HepG2 (cell line): ENCODE results near the gene PLEKHA6. TPM values are rescaled to one million over a fixed set of nuclear protein-coding genes. Genes with fewer than 3 reads are reported as not detected.

Experiments used
- DNMT3B ChIP-seq: conservative IDR thresholded peaks from 2 replicates; pipeline ENCODE4 v1.6.1; 2016; ENCODE audit warnings: missing biosample characterization, control low read depth
- FIP1L1 ChIP-seq: fragments of 200-400 bp; formaldehyde crosslinking; IDR thresholded peaks from 2 replicates; pipeline ENCODE4 v1.6.1; 2018; ENCODE audit warnings: low read depth, mild to moderate bottlenecking, low read length, moderate library complexity, borderline replicate concordance; ENCODE audit not compliant: insufficient read depth
- GMEB1 ChIP-seq: sonication (generic); formaldehyde crosslinking; IDR thresholded peaks from 2 replicates; pipeline ENCODE4 v1.5.1; 2020; ENCODE audit warnings: missing genetic modification reagents, mild to moderate bottlenecking, borderline replicate concordance
- GMEB2 ChIP-seq: IDR thresholded peaks from 2 replicates; pipeline ENCODE4 v1.6.1; 2016; ENCODE audit warnings: missing biosample characterization, missing genetic modification reagents, low read depth
- NRL ChIP-seq: sonication (generic); formaldehyde crosslinking; IDR thresholded peaks from 2 replicates; pipeline ENCODE4 v1.5.0; 2020; ENCODE audit warnings: missing genetic modification reagents, mild to moderate bottlenecking, moderate library complexity, borderline replicate concordance
- POLR2A ChIP-seq, 2 experiments: IDR thresholded peaks; 2 replicates each; pipeline ENCODE4 v1.6.1; 2011; ENCODE audit warnings: low read depth in 2 of 2, low read length in 2 of 2, mild to moderate bottlenecking in 1 of 2, moderate library complexity in 1 of 2; ENCODE audit not compliant: insufficient read depth in 1 of 2
- RXRA ChIP-seq: sonication (generic); formaldehyde crosslinking; IDR thresholded peaks from 2 replicates; pipeline ENCODE4 v1.5.1; 2020; ENCODE audit warnings: missing genetic modification reagents
- TARDBP ChIP-seq: sonication (generic); formaldehyde crosslinking; IDR thresholded peaks from 2 replicates; pipeline ENCODE4 v1.8.0; 2022; ENCODE audit warnings: mild to moderate bottlenecking, missing genetic modification reagents
- THAP7 ChIP-seq: sonication (generic); formaldehyde crosslinking; IDR thresholded peaks from 2 replicates; pipeline ENCODE4 v1.8.1; 2023; ENCODE audit warnings: mild to moderate bottlenecking, missing genetic modification reagents
- ZBTB4 ChIP-seq: sonication (generic); formaldehyde crosslinking; IDR thresholded peaks from 2 replicates; pipeline ENCODE4 v1.4.0; 2020; ENCODE audit warnings: missing genetic modification reagents, mild to moderate bottlenecking, borderline replicate concordance
- ZBTB7B ChIP-seq: sonication (generic); formaldehyde crosslinking; IDR thresholded peaks from 2 replicates; pipeline ENCODE4 v1.4.0; 2020; ENCODE audit warnings: missing genetic modification reagents
- ZFX ChIP-seq: sonication (generic); formaldehyde crosslinking; IDR thresholded peaks from 2 replicates; pipeline ENCODE4 v1.4.0; 2020; ENCODE audit warnings: mild to moderate bottlenecking, low read depth, missing genetic modification reagents, moderate library complexity
- ZNF276 ChIP-seq: sonication (generic); formaldehyde crosslinking; IDR thresholded peaks from 2 replicates; pipeline ENCODE4 v1.4.0; 2020; ENCODE audit warnings: mild to moderate bottlenecking, low read depth, missing genetic modification reagents
- ZNF543 ChIP-seq: sonication (generic); formaldehyde crosslinking; IDR thresholded peaks from 2 replicates; pipeline ENCODE4 v1.4.0; 2020; ENCODE audit warnings: mild to moderate bottlenecking, missing genetic modification reagents
- ZNF598 ChIP-seq: sonication (generic); formaldehyde crosslinking; IDR thresholded peaks from 2 replicates; pipeline ENCODE4 v1.5.1; 2020; ENCODE audit warnings: mild to moderate bottlenecking, missing genetic modification reagents, borderline replicate concordance
- ZNF891 ChIP-seq: sonication (generic); formaldehyde crosslinking; IDR thresholded peaks from 2 replicates; pipeline ENCODE4 v1.5.0; 2020; ENCODE audit warnings: mild to moderate bottlenecking, missing genetic modification reagents
- polyA plus RNA-seq, 8 experiments: library from polyadenylated mRNA; depleted of rRNA in 3 of 8; stranded (reverse) in 7 of 8; unstranded in 1 of 8; fragments of >200 nt; fragmentation: Illumina TruSeq in 4 of 8; extraction: Trizol in 4 of 8; gene quantifications; 2 replicates each; pipeline versions ENCODE4 v1.2.1 to v1.2.3, GENCODE V29; 2011 to 2016; ENCODE audit warnings: low read depth in 4 of 8, missing spikeins in 1 of 8, mixed read lengths in 1 of 8; ENCODE audit not compliant: insufficient read depth in 1 of 8
- total RNA-seq, 5 experiments: library from RNA; depleted of rRNA; stranded (reverse); fragments of >200 nt; fragmentation: Illumina TruSeq; extraction: Trizol; gene quantifications; 2 replicates each; pipeline ENCODE4 v1.2.3, GENCODE V29; 2016; ENCODE audit warnings: low read depth in 1 of 5

The PLEKHA6 gene
- total and polyA plus RNA-seq, 2 of the 13 experiments (the other 11 are each of a cell fraction or from before 2014, with no cell fraction given) = 5.3 to 11.4 TPM

- TF ChIP-seq ZBTB4 (CRISPR knock-in tag) (no peak), TARDBP (CRISPR knock-in tag) (peak; percentile 92), ZNF598 (CRISPR knock-in tag) (no peak; the same call in 1 of the 2 replicates), ZFX (CRISPR knock-in tag) (peak; percentile 70), RXRA (peak; percentile 56), THAP7 (0 out of 2 replicates have a peak, but pooled peaks have one; percentile 82), DNMT3B (CRISPR knock-in tag) (no peak), ZNF891 (CRISPR knock-in tag) (peak; percentile 75), ZBTB7B (CRISPR knock-in tag) (peak; percentile 77), ZNF543 (CRISPR knock-in tag) (peak; percentile 88; the same call in 1 of the 2 replicates), POLR2A (IDR thresholded peaks at IDR 0.05; ENCODE audit: insufficient read depth in 1 of 2, low read depth in 2 of 2, low read length in 2 of 2) (peak; percentile 35 to 83; a peak in 3 of 4 replicates), GMEB1 (CRISPR knock-in tag) (peak; percentile 70; the same call in 1 of the 2 replicates), FIP1L1 (no peak), ZNF276 (CRISPR knock-in tag) (peak; percentile 94), GMEB2 (CRISPR knock-in tag) (no peak; the same call in 1 of the 2 replicates), NRL (peak; percentile 80)
Observed at GRCh38 chr1:204213668-204214662, 145.8 kb downstream of the PLEKHA6 start, which contains the start of gene GOLT1A (continued).
